IPS DF 4.7 (cell line): Measurements from ENCODE around the gene EID1.
A peak's percentile ranks its signal among the peaks of the same experiment; 100 is the strongest.
"Not testable (repeated sequence)": the region's sequence is repeated elsewhere in the genome, so short reads cannot be mapped to it uniquely, and the experiment has no call there.

Experiments used
- DNase-seq: peaks from one replicate; pipeline ENCODE4 v3.0.0-alpha.2; 2013; ENCODE audit warnings: low spot score; ENCODE audit errors: extremely low read depth

EID1 gene, protein sequence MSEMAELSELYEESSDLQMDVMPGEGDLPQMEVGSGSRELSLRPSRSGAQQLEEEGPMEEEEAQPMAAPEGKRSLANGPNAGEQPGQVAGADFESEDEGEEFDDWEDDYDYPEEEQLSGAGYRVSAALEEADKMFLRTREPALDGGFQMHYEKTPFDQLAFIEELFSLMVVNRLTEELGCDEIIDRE

DNA sequence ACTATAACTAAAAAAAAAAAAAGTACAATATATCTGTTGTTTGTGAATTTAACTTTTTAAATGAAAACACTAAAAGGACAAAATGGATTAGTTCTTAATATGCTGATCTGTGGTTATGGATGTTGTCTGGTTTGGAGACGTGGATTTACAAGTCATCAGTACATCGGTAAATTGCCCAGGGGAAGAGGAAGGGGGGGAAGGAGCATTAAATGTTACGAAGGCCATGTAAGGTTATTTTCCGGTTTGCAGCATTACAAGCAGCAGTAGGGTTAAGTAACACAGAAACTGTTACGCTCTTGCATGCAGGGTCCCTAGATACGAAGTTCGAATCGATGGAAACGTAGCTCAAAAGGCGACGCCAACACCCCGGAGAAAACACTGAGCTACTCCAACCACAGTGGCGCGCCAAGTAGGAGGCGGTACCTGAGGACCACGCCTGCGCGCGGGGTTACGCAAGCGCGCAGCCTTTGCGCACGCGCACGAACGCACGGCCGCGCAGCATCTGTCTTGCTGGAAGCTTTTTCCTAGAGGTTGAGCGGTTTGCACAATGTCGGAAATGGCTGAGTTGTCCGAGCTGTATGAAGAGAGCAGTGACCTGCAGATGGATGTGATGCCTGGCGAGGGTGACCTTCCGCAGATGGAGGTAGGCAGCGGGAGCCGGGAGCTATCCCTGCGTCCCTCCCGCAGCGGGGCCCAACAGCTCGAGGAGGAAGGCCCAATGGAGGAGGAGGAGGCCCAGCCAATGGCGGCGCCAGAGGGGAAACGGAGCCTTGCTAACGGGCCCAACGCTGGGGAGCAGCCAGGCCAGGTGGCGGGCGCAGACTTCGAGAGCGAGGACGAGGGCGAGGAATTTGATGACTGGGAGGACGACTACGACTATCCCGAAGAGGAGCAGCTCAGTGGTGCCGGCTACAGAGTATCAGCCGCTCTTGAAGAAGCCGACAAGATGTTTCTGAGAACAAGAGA is at the start of gene EID1:
TSS of gene EID1 (plus strand) at position 505 of the 966 bp plus-strand sequence. CDS start at position 548, 43 bp downstream.
- peak; percentile 74 for DNase-seq

DNA sequence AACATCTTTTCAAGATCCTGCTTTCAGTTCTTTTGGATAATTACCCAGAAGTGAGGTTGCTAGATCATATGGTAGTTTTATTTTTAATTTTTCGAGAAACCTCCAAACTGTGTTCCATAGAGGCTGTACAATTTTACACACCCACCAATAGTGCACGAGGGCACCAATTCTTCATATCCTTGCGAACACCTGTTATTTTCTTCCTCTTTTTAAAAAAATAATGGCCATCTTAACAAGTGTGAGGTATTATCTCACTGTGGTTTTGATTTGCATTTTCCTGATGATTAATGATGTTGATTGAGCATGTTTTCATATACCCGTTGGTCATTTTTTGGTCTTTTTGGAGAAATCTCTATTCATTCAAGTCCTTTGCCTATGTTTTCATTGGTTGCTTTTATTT is 49.5 kb upstream of the EID1 start:
- no peak for DNase-seq

DNA sequence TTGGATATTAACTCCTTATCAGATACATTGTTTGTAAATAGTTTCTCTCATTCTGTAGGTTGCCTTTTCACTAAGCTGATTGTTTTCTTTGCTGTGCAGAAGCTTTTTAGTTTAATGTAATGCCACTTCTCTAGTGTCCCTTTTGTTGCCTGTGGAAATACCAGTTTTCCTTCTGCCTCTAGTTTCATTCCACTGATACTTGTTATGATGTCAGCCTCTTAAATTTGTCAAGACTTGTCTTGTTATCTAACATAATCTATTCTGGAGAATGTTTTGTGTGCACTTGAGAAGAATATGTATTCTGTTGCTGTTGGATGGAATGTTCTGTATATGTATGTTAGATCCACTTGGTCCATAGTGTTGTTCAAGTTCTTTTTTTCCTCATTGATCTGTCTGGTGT is 49.0 kb upstream of the EID1 start:
- no peak for DNase-seq

DNA sequence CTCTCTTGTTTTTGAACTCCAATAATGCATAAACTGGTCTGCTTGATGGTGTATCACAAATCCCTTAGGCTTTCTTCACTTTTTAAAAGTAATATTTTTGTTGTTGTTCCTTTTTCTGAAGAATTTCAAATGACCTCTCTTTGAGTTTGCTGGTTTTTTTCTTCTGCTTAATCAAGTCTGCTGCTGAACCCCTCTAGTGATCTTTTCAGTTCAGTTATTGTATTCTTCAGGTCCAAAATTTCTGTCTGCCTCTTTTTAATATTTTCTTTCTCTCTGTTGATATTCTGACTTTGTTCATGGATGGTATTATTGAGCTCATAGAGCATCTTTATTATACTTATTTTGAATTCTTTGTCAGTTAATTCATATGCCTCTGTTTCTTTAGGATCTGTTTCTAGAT is 45.3 kb upstream of the EID1 start:
- DNase-seq = no peak

DNA sequence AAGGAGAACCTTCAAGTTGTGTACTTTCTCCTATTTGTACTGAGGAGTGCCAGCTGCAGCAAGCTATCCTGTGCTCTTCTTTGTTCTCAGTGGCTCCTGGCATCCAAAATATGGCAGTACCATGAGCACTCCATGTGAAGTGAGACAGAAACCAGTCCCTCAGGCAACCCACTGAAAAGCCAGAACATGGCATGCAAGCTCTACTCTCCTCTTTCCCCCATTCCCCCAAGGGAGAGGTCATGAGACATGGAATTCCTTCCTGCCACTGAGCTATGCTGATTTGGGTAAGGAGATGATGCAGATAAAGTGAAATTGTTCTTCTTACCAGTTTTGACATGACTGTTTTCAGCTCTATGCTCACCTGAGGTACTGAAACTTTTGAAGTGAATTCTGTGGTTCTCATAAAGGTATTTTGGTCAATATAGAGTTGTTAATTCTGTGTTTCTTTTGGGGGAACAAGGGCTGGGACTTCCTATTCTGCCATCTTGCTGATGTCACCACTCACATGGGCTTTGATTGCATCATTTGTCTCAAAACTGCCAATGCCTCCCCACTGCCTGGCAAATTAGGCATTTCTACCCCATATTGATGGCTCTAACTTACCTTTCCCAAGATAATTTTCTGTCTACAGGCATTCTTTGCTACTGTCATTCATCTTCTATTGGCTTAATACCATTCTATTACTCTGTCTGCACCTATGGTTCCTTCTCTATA is 44.3 kb upstream of the EID1 start:
- no peak for DNase-seq

DNA sequence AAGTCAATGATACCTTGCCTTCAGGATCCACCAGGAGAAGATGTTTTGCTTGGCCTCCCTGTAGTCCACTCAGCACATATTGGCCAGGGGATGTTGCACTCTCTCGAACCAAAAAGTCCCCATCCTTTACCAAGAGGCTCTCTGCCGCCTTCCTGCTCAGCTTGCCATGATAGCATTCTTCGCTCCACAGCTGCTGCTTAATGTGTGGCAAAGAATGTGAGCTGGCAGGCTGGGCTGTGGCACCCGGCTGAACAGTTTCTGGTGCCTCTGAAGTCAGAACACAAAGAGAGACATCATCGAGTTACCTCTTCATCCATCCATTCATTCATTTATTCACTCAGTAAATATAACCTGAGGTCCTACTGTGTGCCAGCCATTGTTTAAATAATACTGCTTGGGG is 43.2 kb upstream of the EID1 start:
- DNase-seq = no peak

DNA sequence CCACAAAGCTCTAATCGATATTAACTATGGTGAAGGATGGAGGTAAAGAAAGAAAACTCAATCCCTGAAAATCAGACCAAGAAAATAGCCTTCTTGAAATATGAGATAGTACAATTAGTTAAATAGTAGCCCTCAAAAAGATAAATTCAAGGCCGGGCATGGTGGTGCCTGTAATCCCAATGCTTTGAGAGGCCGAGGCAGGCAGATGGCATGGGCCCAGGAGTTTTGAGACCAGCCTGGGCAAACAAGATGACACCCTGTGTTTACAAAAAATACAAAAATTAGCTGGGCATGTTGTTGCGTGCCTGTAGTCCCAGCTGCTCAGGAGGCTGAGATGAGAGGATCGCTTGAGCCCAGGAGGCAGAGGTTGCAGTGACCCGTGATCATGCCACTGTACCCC is 35.4 kb upstream of the EID1 start:
- DNase-seq = no peak

DNA sequence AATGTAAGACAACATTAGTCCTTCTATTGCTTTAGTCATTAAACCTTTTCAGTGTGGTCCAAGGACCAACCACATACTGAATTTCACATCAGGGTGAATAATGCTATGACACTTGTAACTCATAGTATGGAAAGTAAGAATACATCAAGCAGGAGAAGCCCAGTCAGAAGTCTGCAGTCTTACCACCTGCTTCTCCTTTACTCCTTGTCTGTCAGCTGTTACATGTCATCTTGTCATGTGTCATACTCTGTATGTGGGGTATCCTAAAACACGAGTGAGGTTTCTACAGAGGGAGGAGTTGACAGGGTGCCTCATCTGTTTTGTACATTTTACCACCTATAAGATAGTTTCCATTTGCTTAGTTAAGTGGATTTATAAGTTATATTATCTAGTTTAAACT is 32.8 kb upstream of the EID1 start:
- DNase-seq = no peak

DNA sequence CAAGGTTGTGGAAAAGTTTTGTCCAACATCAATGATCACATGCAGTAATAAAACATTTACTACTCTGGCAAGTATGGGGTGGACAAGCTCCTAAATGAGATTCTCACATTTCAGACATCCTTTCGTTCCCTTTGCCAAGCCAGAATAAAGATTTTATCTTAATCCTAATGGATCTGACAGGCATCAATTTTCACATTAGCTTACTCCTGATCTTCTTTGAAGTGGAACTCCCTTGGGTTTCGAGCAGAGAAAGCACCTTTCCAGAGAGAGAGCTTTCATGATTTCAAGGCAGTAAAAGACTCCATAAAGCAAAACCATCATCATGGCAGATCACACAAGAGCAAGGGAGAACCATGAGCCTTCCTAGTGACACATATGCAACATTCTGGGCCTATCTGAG is 27.3 kb upstream of the EID1 start:
- no peak for DNase-seq

DNA sequence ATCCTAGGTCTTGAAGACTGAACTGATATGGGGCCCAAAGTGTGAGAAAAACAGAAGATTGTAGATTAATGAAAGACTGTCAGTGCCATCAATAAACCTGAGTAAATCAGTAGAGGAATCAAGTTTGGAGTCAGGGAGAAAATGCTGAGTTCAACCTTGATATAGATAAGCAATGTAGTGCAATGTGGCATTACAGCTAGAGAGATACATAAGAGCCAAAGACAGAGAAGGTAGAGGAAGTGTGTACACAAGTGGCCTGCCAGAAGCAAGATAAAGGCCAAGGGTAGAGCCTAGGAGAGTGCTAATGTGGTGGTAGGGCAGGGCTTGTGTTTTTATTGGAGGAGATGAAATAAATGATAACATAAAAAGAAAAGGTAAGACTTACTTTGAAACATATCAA is 26.0 kb upstream of the EID1 start:
- no peak for DNase-seq

DNA sequence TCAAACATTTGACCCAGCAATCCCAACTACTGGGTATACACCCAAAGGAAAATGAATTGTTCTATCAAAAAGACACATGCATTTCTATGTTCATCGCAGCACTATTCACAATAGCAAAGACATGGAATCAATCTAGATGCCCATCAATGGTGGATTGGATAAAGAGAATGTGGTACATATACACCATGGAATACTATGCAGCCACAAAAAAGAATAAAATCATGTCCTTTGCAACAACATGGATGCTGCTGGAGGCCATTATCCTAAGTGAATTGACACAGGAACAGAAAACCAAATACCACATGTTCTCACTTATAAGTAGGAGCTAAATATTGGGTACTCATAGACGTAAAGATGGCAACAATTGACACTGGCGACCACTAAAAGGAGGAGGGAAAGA is 23.5 kb upstream of the EID1 start:
- DNase-seq = not testable (repeated sequence)

DNA sequence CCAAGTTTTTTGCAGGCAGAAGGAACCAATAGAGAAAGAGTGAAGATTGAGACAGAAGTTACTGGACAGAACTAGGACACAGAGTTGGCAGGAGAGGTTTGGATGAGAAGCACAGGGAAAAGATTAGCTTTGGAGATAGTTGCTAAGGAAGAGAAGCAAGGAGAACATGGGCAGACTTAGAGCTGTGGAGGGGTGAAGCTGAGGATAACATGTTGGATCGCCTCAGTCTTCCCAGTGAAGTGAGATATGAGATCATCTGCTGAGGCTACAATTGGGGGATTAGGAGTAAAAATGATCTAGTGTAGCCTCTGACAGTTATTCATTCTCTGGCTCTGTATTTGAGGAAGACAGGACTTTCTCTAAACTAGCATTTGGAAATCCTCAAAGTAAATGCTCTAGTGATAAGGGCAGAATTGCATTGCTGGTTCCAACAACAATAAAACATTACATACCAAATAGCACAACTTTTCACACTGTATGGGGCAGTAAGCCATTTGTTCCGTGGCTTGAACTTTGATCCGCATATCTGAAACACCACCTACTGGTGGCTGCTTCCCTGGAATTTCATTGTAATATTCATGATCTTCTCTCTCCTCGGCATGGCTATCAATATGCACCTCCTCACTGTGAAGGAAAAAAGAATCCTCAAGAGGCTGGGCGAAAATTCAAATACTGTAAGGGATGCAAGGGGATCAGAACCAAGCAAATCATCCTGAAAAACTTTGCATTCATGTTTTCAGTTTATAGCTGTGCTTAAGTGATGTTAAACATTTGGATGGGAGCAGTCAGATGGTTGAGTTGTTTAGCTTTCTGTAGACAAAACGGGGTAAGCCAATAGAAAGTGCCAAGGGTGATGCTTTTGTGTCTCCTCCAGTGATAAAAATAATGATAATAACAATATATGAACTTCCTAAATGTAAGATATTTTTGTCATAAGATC is 22.2 kb upstream of the EID1 start:
- no peak for DNase-seq

DNA sequence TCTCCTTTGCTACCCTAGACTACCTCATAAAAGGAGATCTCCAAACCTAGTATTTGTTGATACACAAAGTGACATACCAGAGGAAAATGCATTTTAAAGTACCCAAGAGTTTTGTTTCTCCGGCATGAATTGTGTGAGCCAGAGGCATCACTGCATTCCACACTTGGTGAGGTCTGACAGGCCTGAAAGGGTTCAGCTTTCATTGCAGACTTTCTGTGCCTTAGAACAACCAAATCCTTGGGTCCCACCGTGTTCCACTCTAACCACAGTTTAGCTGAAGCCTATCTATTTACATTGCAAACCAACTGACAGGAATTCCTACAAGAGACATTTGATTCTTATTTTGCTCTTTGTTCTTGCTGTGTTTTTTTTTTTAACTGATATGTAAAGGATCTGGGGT is 21.0 kb upstream of the EID1 start:
- no peak for DNase-seq

DNA sequence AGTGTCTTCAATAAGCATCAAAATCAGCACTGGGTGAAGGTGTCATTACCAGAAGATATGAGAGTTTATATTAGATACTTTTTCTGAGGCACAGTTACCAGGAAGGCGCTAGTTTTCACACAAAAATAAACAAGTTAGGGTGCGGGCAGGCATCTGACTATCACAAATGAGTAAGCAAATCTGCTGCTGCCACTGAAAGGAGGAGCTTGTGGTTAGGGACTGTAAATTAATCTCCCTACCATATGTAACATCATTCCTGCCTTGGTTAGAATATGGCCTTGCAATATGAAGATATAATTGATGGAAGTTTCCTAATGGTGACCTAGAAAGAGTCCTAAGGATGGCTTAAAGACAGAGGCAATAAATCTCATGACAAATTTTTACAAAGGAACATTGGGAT is 19.5 kb upstream of the EID1 start:
- DNase-seq = no peak

DNA sequence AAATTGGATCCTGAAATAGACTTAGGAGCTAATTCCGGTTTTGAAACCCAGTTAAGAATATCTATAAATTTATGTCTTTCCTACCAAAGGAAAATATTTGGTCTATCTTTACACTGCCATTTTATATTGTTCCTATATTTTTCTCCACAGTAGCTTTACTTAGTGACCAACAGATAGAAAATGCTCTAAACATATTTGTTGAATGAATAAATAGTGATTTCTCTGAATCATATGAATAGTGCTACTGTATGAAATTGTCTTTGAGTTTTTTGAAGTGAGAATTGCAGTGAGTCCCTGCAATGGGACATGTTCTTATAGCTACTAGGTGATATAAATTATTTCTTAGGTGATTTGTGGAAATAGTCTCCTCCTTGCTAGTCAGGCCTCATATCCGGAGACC is 18.5 kb upstream of the EID1 start:
- DNase-seq = no peak

DNA sequence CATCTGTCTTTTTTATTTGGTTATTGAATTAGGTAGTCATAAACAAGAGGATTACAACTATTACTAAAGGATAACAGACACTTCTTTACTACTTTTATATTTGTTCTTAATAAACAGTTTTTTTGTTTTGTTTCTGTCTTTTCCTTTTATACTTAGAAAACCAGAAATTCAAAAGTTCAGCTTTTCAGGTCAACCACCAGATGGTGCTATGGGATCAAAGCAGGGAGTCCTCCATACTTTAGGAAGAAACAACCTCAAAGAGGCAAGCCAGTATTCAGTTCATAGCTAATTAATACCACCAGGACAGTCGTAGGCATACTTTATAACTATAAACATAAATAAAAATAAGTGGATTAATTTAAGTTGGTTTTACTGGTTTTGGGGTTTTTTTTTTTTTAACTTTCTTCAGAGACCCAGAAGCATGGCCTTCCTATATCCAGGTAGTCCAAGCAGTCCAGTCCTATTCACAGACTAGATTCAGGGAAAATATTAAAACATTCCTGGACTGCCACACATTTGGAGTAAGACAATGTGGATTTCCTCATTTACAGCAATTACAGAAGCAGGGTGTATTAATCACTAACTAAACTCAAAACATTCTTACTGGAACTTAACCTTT is 16.0 kb upstream of the EID1 start:
- DNase-seq = no peak

DNA sequence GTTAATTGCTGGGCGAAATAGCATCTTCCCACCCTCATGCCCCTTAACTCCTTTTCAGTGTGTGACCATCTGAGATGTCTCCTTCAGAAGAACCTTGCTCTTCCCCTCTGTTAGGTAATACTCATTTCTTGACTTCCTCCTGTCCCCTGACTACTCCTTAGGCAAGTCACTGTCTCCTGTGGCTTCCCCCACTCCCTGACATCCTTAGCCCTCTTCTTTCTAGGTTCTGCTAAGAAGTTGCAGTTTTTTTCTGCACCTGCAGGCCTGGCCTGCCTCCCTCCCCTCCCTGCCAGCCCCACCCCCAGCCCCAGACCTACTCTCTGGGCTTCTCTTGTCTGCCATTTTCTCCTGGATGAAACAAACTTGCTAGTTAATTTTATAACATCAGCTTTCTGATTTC is 15.2 kb upstream of the EID1 start:
- no peak for DNase-seq

DNA sequence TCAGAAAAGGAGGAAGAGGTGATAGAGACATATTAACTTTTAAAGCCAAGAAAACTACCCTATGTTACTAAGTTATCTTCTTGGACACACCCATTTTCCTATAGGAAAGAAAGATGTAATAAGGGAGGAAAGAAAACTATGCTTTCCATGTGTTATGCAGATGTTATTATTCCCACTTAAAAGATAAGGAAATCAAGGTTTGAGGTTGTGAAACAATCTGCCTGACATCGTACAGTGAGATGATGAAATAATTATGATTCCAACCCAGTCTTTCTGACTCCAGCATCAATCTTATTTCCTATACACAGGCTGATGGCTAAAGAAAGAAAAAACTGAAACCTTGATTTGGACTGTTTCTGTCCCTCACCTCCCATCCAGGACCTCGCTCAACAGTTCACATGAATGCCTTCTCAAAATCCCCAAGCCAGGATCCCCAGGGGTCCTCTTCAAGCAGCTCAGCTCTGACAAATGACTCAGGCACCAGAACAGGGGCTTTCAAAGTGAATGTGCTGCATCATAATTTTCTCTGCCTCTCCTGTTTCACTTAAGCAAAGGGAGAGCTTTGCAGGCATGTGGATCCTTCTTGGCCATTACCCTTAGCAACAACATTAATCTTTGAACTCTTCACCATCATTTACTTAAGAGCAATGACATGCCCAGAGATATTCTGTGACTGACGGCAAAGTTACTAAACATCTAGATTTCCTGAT is 12.4 kb upstream of the EID1 start:
- DNase-seq = no peak

DNA sequence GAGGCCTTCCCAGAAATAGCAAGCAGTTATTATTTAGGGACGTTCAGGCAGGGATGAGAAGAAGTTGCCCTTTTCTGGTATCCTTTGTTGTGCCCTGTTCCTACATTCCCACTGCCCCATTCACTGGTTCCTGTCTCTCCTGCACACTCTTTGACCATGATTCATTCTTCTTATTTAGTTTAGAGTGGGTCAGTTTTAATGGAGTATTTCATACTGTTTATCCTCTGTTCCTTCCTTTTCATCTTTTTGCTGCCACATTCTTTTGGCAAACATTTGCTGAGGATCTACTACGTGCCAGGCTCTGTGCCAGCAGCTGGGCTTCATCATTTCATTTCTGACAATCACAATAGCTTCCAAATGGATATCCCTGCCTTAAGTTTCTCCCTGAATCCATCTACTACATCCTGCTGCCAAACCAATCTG is 11.8 kb upstream of the EID1 start:
- DNase-seq = no peak

DNA sequence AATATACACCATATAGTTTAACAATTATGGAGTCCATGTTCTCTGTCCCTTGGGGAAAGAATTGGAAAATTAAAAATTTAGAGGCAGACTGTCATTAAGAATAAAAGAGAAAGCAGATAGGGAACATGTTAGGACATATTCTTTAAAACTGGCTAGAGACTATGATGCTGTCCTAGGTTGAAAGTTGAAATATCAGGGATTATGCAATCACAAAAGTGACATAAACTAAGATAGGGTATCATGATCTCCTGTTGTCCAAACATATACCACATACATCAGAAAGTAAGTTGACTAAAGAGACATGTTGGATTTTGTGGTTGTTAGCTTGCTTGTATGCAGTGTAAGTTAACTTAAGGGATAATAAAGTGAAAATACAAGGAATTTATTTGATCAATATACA is 9.9 kb upstream of the EID1 start:
- no peak for DNase-seq
